Uterus (tissue), 4 donors: ENCODE results near the gene RIPOR2. TPM values are rescaled to one million over a fixed set of nuclear protein-coding genes. Genes with fewer than 3 reads are reported as not detected.
A peak's percentile ranks its signal among the peaks of the same experiment; 100 is the strongest.

Experiments
- DNase-seq, 2 donors: peaks; one replicate each; pipeline ENCODE4 v3.0.0-alpha.2; 2019 to 2020
- H3K27ac ChIP-seq, 2 donors: fragments of 200-600 bp; sonication (generic); 1 replicate in 1 of 2; 2 replicates in 1 of 2; pipeline ENCODE4 v1.5.1; 2016 to 2018
- H3K27me3 ChIP-seq, 2 donors: fragments of 200-600 bp; sonication (generic); one replicate each; pipeline ENCODE4 v1.5.1; 2018 to 2019; ENCODE audit warnings: control low read depth in 1 of 2
- H3K36me3 ChIP-seq, 2 donors: fragments of 200-600 bp; sonication (generic); one replicate each; pipeline ENCODE4 v1.5.1; 2019; ENCODE audit warnings: control low read depth in 1 of 2
- H3K4me1 ChIP-seq, 2 donors: fragments of 200-600 bp; sonication (generic); one replicate each; pipeline ENCODE4 v1.5.1; 2018 to 2019; ENCODE audit warnings: control low read depth in 1 of 2
- H3K4me3 ChIP-seq, 2 donors: fragments of 200-600 bp; sonication (generic); 1 replicate in 1 of 2; 2 replicates in 1 of 2; pipeline ENCODE4 v1.5.1; 2018 to 2019; ENCODE audit warnings: mild to moderate bottlenecking in 1 of 2
- H3K9me3 ChIP-seq, 2 donors: fragments of 200-600 bp; sonication (generic); one replicate each; pipeline ENCODE4 v1.5.1; 2019; ENCODE audit warnings: control low read depth in 1 of 2
- POLR2A ChIP-seq, 2 donors: fragments of 450-650 bp; IDR thresholded peaks; one replicate each; pipeline ENCODE4 v1.6.1; 2016; ENCODE audit warnings: antibody characterized with exemption in 2 of 2, mild to moderate bottlenecking in 1 of 2, moderate library complexity in 1 of 2
- intact Hi-C: fragments of 100-400 bp; cut with DNase I; formaldehyde crosslinking; loops from one replicate; pipeline ENCODE4 v1.15.1; 2023; ENCODE audit warnings: low total_unique reads
- total RNA-seq, 4 donors: library from RNA; depleted of rRNA in 3 of 4; stranded (reverse); fragments of >200 nt in 3 of 4; gene quantifications; one replicate each; pipeline versions ENCODE4 v1.1.0 to v1.2.4, GENCODE V29; 2014 to 2023
- TF ChIP-seq, protein P1 (sequence below), 4 experiments: fragments of 200-600 bp in 2 of 4; fragments of 450-650 bp in 2 of 4; sonication (generic) in 2 of 4; IDR thresholded peaks; one replicate each; pipeline ENCODE4 v1.5.1; 2016 to 2019; ENCODE audit warnings: antibody characterized with exemption in 4 of 4, mild to moderate bottlenecking in 2 of 4, moderate library complexity in 1 of 4
- donor health status: DM: yes; HTN: yes; CAD: no.

Gene RIPOR2
- total RNA-seq, 4 donors from 2014 or later: 29.0 to 106 (median 80.4) TPM

DNA sequence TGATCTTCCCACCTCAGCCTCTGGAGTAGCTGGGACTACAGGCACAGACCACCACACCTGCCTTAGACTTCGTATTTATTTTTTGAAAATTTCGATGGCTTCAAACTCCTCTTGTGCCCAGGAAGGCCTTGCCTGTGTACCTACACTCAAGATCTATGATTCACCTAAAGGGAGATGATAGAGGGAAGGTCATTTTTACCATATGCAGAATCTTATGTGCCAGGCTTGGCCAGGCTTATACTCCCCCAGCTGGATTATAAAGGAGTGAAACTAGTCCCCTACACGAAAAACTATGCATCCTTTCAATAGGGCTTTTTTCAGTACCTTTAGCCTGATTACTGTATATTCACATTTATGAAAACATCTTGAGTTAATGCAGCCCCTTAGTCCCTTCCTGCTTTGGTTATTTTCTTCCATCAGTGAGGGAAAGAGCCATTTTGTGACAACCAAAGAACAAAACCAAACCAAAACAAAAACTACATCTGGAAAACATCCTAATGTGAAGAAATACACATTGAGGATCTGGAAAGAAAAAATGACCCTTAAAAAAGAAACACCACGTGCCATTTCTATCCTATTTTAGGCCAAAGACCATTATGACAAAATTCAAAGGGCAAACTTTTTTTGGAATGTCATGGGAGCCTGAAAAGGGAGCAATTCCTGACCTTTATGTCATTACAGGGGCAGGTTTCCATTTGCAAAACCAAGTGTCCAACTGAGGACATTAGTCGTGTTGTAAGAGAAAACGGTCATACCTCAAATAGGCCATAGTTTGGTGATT lies 34.7 kb downstream of the RIPOR2 start:
- no peaks in the 10 kb centered on the region for H3K9me3 ChIP-seq
- peaks cover 0 to 17% of the 10 kb centered on the region in 2 donors for H3K4me1 ChIP-seq
- no peaks in the 10 kb centered on the region for H3K36me3 ChIP-seq
- no peak overlapping the region for H3K4me3 ChIP-seq
- DNase-seq: no peak
- H3K27me3 ChIP-seq: no peaks in the 10 kb centered on the region
- peak overlapping the region; percentile 78 to 97 for H3K27ac ChIP-seq
- TF ChIP-seq, protein P1, sequence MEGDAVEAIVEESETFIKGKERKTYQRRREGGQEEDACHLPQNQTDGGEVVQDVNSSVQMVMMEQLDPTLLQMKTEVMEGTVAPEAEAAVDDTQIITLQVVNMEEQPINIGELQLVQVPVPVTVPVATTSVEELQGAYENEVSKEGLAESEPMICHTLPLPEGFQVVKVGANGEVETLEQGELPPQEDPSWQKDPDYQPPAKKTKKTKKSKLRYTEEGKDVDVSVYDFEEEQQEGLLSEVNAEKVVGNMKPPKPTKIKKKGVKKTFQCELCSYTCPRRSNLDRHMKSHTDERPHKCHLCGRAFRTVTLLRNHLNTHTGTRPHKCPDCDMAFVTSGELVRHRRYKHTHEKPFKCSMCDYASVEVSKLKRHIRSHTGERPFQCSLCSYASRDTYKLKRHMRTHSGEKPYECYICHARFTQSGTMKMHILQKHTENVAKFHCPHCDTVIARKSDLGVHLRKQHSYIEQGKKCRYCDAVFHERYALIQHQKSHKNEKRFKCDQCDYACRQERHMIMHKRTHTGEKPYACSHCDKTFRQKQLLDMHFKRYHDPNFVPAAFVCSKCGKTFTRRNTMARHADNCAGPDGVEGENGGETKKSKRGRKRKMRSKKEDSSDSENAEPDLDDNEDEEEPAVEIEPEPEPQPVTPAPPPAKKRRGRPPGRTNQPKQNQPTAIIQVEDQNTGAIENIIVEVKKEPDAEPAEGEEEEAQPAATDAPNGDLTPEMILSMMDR (IDR thresholded peaks at IDR 0.05): no peak
- no peak for TF ChIP-seq POLR2A (IDR thresholded peaks at IDR 0.05)
- intact Hi-C loops: no loop called here

DNA sequence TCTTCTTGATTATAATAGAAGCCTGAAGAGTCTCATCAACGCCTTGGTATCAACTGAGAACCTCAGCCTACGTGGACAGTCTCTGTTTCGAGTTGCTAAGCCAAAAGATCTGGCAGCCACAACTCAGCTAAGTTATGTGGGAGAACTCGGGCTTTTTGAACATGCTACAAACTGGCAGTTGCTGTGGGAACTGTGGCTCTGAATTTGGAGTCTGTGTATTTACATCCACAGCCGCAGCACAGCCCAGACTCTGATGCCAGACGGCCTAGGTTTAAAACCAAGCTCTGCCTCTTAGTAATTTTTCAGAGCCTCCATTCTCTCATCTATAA lies 35.8 kb downstream of the RIPOR2 start:
- H3K4me1 ChIP-seq: peaks cover 0 to 17% of the 10 kb centered on the region in 2 donors
- H3K4me3 ChIP-seq: no peak overlapping the region
- H3K36me3 ChIP-seq: no peaks in the 10 kb centered on the region
- no peaks in the 10 kb centered on the region for H3K9me3 ChIP-seq
- H3K27ac ChIP-seq: peak overlapping the region; percentile 78 to 97
- intact Hi-C loops: no loop called here
- H3K27me3 ChIP-seq: no peaks in the 10 kb centered on the region
- no peak for DNase-seq
- no peak for TF ChIP-seq POLR2A (IDR thresholded peaks at IDR 0.05)
- TF ChIP-seq, protein P1 (IDR thresholded peaks at IDR 0.05): no peak

DNA sequence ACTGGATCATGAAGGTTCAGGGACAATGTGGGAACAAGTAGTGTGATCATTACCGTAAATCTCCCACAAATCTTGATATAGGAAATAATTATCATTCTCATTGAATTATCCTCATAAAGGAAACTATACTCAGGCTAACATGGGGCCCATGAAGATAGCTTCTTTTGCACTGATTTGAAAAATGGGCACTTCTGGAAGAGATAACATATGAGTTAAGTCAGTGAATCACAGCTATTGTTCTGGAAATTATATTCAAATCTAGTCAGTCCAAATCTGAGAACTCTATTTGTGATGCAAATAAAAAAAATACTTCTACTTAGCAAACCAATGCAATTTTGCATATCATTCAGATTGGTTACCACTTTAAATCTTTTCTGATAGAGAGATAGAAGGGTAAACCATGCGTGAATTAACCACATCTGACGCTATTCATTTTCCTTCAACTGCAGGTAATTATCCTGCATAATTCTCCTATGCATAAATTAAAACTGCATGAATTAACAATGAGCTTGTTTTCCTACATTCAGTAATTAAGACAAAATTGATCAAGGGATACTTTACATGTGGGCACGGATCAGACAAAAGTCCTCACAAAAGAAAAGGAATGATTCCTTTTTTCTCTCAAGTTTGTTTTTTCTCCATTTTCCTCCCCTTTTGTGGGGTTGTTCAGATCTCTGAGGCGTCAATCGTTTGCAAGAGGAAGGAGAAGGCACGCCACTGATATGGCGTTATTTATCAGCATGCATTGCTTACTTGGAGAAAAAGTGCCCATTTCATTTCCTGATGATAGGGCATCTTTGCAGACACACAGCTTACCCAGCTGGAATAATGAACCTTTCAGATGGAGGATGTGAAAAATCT lies 36.4 kb downstream of the RIPOR2 start:
- Histone ChIP-seq H3K27me3 (no peaks in the 10 kb centered on the region), H3K27ac (peak overlapping the region; percentile 78 to 97), H3K9me3 (no peaks in the 10 kb centered on the region), H3K4me1 (peaks cover 0 to 17% of the 10 kb centered on the region in 2 donors), H3K36me3 (no peaks in the 10 kb centered on the region), H3K4me3 (no peak overlapping the region)
- no peak for TF ChIP-seq POLR2A (IDR thresholded peaks at IDR 0.05)
- TF ChIP-seq, protein P1 (IDR thresholded peaks at IDR 0.05): no peak
- no peak for DNase-seq
- intact Hi-C loops: no loop called here

DNA sequence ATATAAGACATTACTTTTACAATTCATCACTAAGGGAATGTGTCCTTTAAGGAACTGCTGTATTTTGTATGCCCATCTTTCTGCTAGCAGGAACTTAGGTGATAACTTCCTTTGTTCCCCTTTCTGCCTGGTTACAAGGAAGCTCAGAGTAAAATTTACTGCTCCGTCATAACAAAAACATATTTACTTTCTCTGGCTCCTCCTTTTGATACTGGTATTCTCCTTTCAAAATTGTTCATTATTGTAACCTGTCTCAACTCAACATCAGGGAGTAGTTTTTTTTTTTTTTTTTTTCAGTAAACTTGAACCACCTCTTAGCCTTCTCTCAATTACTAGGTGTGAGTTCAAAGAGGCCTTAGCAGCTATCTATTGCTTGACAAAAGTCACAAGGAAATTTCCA lies 37.1 kb downstream of the RIPOR2 start:
- Histone ChIP-seq H3K36me3 (no peaks in the 10 kb centered on the region), H3K27ac (no peak overlapping the region), H3K4me3 (no peak overlapping the region), H3K9me3 (no peaks in the 10 kb centered on the region), H3K27me3 (no peaks in the 10 kb centered on the region), H3K4me1 (peaks cover 0 to 17% of the 10 kb centered on the region in 2 donors)
- TF ChIP-seq, protein P1 (IDR thresholded peaks at IDR 0.05): no peak
- TF ChIP-seq POLR2A (IDR thresholded peaks at IDR 0.05): no peak
- intact Hi-C loops: no loop called here
- no peak for DNase-seq

DNA sequence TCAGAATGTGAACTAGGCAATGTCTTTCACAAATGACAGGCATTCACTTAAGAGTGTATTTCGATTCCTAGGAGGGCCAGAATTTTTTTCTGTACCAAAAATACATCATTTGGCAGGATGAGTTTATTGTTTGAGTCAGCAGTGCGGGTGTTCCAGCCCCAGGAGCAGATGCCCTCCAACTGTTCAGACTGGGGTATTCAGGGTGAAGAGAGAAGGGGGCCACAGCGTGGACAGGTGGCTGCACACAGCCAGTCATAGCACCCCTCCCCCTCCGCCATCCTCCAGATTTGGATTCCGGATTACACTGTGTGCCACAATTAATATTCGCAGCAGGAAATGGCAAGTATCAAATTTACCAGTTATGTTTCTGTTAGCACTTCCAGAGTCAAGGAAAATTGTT lies 38.6 kb downstream of the RIPOR2 start:
- no peak for TF ChIP-seq POLR2A (IDR thresholded peaks at IDR 0.05)
- TF ChIP-seq, protein P1 (IDR thresholded peaks at IDR 0.05): no peak
- Histone ChIP-seq H3K4me3 (no peak overlapping the region), H3K36me3 (no peaks in the 10 kb centered on the region), H3K27ac (no peak overlapping the region), H3K9me3 (no peaks in the 10 kb centered on the region), H3K27me3 (no peaks in the 10 kb centered on the region), H3K4me1 (peaks cover 0 to 17% of the 10 kb centered on the region in 2 donors)
- intact Hi-C loops: no loop called here
- DNase-seq: no peak
